HG03196 (cell line): ENCODE results near the gene TUBGCP6.
"Not testable (repeated sequence)": the region's sequence is repeated elsewhere in the genome, so short reads cannot be mapped to it uniquely, and the experiment has no call there.

Experiments used
- ATAC-seq: cut with Tn5 transposase; IDR thresholded peaks from one replicate; pipeline ENCODE4 v1.9.1; 2021; ENCODE audit not compliant: unreplicated experiment

The TUBGCP6 gene

GRCh38 chr22:50213263-50213662 lies 31.6 kb downstream of the TUBGCP6 start:
- ATAC-seq = no peak

- no peak for ATAC-seq
These were observed 33.7 kb downstream of the TUBGCP6 start for GRCh38 chr22:50211147-50211546.

GRCh38 chr22:50210378-50211139 lies 34.3 kb downstream of the TUBGCP6 start:
- no peak for ATAC-seq

GRCh38 chr22:50209893-50210292 lies 34.9 kb downstream of the TUBGCP6 start:
- no peak for ATAC-seq

GRCh38 chr22:50208939-50209892 lies 35.6 kb downstream of the TUBGCP6 start:
- ATAC-seq = no peak

- ATAC-seq = no peak
These were observed 36.3 kb downstream of the TUBGCP6 start for GRCh38 chr22:50208430-50208938.

- ATAC-seq = no peak
These were observed 37.3 kb downstream of the TUBGCP6 start for GRCh38 chr22:50207383-50208140.

GRCh38 chr22:50206599-50206998 lies 38.2 kb downstream of the TUBGCP6 start:
- ATAC-seq = no peak

GRCh38 chr22:50205781-50206569 lies 38.8 kb downstream of the TUBGCP6 start:
- no peak for ATAC-seq

- ATAC-seq = not testable (repeated sequence)
These were observed 39.8 kb downstream of the TUBGCP6 start for GRCh38 chr22:50204998-50205397.

GRCh38 chr22:50204571-50204970 lies 40.3 kb downstream of the TUBGCP6 start:
- no peak for ATAC-seq

GRCh38 chr22:50203288-50203687 lies 41.5 kb downstream of the TUBGCP6 start:
- no peak for ATAC-seq

- no peak for ATAC-seq
These were observed 42.6 kb downstream of the TUBGCP6 start for GRCh38 chr22:50202130-50202666.

GRCh38 chr22:50201191-50202129 lies 43.4 kb downstream of the TUBGCP6 start:
- ATAC-seq = peak; percentile 12

- peak; percentile 66 for ATAC-seq
These were observed 44.2 kb downstream of the TUBGCP6 start, which contains the start of gene SELENOO for GRCh38 chr22:50200461-50201190. Gene SELENOO, plus strand, starts transcription at chr22:50201011. Its CDS starts 26 bp downstream, at chr22:50201037.

- ATAC-seq = no peak
These were observed 44.9 kb downstream of the TUBGCP6 start for GRCh38 chr22:50199829-50200460.

GRCh38 chr22:50199251-50199721 lies 45.5 kb downstream of the TUBGCP6 start:
- ATAC-seq = no peak
